ENCODE results near the gene RNF13. TPM values are rescaled to one million over a fixed set of nuclear protein-coding genes. Genes with fewer than 3 reads are reported as not detected.
"Not testable (repeated sequence)": the region's sequence is repeated elsewhere in the genome, so short reads cannot be mapped to it uniquely, and the experiment has no call there.

Gene RNF13
- total RNA-seq, 1 experiment from 2014 or later: 76.9 TPM

DNA sequence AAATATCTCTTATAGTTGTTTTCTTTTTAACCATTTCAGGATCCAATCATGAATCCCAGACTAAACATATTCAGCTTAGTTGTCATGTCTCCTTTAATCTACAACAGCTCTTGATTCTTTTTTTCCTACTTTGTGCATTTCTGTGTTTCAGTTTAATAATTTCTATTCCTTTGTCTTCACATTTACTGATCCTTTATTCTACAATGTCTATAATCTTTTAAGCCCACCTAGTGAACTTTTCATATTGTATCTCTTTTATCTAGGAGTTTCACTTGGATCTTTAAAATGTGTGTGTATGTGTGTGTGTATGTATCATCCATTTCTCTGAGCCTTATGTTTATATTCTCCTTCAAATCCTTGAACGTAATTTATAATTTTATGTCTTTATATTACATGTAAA lies 70.1 kb downstream of the RNF13 start:
- H3K36me3 ChIP-seq (ENCODE audit: control insufficient read depth, insufficient read depth, low read length): no peaks in the 10 kb centered on the region; the same call in 1 of the 2 replicates
- BruUV-seq (replicated peaks): no TSS peak
- POLR2A ChIA-PET: no interaction called here
- H3K27me3 ChIP-seq (ENCODE audit: control insufficient read depth, insufficient read depth, low read length): no peaks in the 10 kb centered on the region
- H3K4me3 ChIP-seq (ENCODE audit: low read depth in 2 of 2, low read length in 2 of 2): no peak overlapping the region
- H3K9me3 ChIP-seq (ENCODE audit: control insufficient read depth, insufficient read depth, low read depth, low read length): no peaks in the 10 kb centered on the region
- no peak overlapping the region for H3K27ac ChIP-seq (ENCODE audit: low read length)
- in situ Hi-C loops (cut with HindIII; ENCODE audit: low pct_unique_long_range_greater_than_20kb, low sequenced_read_pairs): no loop called here
- ATAC-seq: no peak
- no peaks in the 10 kb centered on the region for H3K4me1 ChIP-seq (ENCODE audit: control insufficient read depth, insufficient read depth, low read length)
- no peak for DNase-seq (ENCODE audit: low read depth, low spot score)
- CTCF ChIA-PET: no interaction called here
- no peak for TF ChIP-seq POLR2AphosphoS5 (IDR thresholded peaks at IDR 0.05; ENCODE audit: low read depth, low read length)
- TF ChIP-seq TCF7L2 (IDR thresholded peaks at IDR 0.05; ENCODE audit: low read depth, low read length): no peak
- TF ChIP-seq, protein P1, sequence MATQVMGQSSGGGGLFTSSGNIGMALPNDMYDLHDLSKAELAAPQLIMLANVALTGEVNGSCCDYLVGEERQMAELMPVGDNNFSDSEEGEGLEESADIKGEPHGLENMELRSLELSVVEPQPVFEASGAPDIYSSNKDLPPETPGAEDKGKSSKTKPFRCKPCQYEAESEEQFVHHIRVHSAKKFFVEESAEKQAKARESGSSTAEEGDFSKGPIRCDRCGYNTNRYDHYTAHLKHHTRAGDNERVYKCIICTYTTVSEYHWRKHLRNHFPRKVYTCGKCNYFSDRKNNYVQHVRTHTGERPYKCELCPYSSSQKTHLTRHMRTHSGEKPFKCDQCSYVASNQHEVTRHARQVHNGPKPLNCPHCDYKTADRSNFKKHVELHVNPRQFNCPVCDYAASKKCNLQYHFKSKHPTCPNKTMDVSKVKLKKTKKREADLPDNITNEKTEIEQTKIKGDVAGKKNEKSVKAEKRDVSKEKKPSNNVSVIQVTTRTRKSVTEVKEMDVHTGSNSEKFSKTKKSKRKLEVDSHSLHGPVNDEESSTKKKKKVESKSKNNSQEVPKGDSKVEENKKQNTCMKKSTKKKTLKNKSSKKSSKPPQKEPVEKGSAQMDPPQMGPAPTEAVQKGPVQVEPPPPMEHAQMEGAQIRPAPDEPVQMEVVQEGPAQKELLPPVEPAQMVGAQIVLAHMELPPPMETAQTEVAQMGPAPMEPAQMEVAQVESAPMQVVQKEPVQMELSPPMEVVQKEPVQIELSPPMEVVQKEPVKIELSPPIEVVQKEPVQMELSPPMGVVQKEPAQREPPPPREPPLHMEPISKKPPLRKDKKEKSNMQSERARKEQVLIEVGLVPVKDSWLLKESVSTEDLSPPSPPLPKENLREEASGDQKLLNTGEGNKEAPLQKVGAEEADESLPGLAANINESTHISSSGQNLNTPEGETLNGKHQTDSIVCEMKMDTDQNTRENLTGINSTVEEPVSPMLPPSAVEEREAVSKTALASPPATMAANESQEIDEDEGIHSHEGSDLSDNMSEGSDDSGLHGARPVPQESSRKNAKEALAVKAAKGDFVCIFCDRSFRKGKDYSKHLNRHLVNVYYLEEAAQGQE (IDR thresholded peaks at IDR 0.05; ENCODE audit: insufficient read depth in 1 of 2, low read depth in 2 of 2, low read length in 1 of 2): no peak
- no peak for TF ChIP-seq SIN3A (IDR thresholded peaks at IDR 0.05; ENCODE audit: borderline replicate concordance, insufficient read depth, low read depth, low read length)
- TF ChIP-seq, protein P2, sequence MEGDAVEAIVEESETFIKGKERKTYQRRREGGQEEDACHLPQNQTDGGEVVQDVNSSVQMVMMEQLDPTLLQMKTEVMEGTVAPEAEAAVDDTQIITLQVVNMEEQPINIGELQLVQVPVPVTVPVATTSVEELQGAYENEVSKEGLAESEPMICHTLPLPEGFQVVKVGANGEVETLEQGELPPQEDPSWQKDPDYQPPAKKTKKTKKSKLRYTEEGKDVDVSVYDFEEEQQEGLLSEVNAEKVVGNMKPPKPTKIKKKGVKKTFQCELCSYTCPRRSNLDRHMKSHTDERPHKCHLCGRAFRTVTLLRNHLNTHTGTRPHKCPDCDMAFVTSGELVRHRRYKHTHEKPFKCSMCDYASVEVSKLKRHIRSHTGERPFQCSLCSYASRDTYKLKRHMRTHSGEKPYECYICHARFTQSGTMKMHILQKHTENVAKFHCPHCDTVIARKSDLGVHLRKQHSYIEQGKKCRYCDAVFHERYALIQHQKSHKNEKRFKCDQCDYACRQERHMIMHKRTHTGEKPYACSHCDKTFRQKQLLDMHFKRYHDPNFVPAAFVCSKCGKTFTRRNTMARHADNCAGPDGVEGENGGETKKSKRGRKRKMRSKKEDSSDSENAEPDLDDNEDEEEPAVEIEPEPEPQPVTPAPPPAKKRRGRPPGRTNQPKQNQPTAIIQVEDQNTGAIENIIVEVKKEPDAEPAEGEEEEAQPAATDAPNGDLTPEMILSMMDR (IDR thresholded peaks at IDR 0.05): no peak
- intact Hi-C loops (cut with micrococcal nuclease; ENCODE audit: unreplicated experiment): no loop called here

GRCh38 chr3:149883860-149884259 lies 70.8 kb downstream of the RNF13 start:
- in situ Hi-C loops (cut with HindIII; ENCODE audit: low pct_unique_long_range_greater_than_20kb, low sequenced_read_pairs); ATAC-seq; DNase-seq (ENCODE audit: low read depth, low spot score); BruUV-seq (replicated peaks); H3K4me3 ChIP-seq (ENCODE audit: low read depth in 2 of 2, low read length in 2 of 2); H3K27me3 ChIP-seq (ENCODE audit: control insufficient read depth, insufficient read depth, low read length); POLR2A ChIA-PET; CTCF ChIA-PET; H3K27ac ChIP-seq (ENCODE audit: low read length); H3K9me3 ChIP-seq (ENCODE audit: control insufficient read depth, insufficient read depth, low read depth, low read length); intact Hi-C loops (cut with micrococcal nuclease; ENCODE audit: unreplicated experiment); H3K4me1 ChIP-seq (ENCODE audit: control insufficient read depth, insufficient read depth, low read length); H3K36me3 ChIP-seq (ENCODE audit: control insufficient read depth, insufficient read depth, low read length): not testable (repeated sequence)

GRCh38 chr3:149884848-149885247 lies 71.8 kb downstream of the RNF13 start:
- BruUV-seq (replicated peaks); H3K27ac ChIP-seq (ENCODE audit: low read length); H3K36me3 ChIP-seq (ENCODE audit: control insufficient read depth, insufficient read depth, low read length); H3K27me3 ChIP-seq (ENCODE audit: control insufficient read depth, insufficient read depth, low read length); DNase-seq (ENCODE audit: low read depth, low spot score); H3K4me3 ChIP-seq (ENCODE audit: low read depth in 2 of 2, low read length in 2 of 2); POLR2A ChIA-PET; in situ Hi-C loops (cut with HindIII; ENCODE audit: low pct_unique_long_range_greater_than_20kb, low sequenced_read_pairs); intact Hi-C loops (cut with micrococcal nuclease; ENCODE audit: unreplicated experiment); H3K4me1 ChIP-seq (ENCODE audit: control insufficient read depth, insufficient read depth, low read length); ATAC-seq; H3K9me3 ChIP-seq (ENCODE audit: control insufficient read depth, insufficient read depth, low read depth, low read length): not testable (repeated sequence)
- CTCF ChIA-PET: interaction anchor here (0.6 kb wide), 1 partner anchor 20 kb away, joined by 3 read pairs; no protein-coding TSS in a partner anchor

Data from Panc1 (cell line).